IPS-15b (cell line): ENCODE measurements around the gene DIS3L2.

Experiments
- H3K27me3 ChIP-seq: one replicate; pipeline ENCODE4 v1.6.1; 2013; ENCODE audit warnings: low read length; ENCODE audit not compliant: control insufficient read depth, insufficient read depth
- H3K36me3 ChIP-seq: one replicate; pipeline ENCODE4 v1.6.1; 2013; ENCODE audit warnings: low read length; ENCODE audit not compliant: control insufficient read depth, insufficient read depth
- H3K4me1 ChIP-seq: one replicate; pipeline ENCODE4 v1.6.1; 2013; ENCODE audit warnings: mild to moderate bottlenecking, low read length; ENCODE audit not compliant: control insufficient read depth, insufficient read depth
- H3K4me3 ChIP-seq: one replicate; pipeline ENCODE4 v1.5.1; 2013; ENCODE audit warnings: low read depth, low read length
- H3K9ac ChIP-seq: one replicate; pipeline ENCODE4 v1.6.1; 2013; ENCODE audit warnings: low read depth, mild to moderate bottlenecking, low read length
- H3K9me3 ChIP-seq: one replicate; pipeline ENCODE4 v1.6.1; 2013; ENCODE audit warnings: mild to moderate bottlenecking, low read length; ENCODE audit not compliant: control insufficient read depth, insufficient read depth

DIS3L2 gene

GRCh38 chr2:232292395-232293154 lies 331.1 kb downstream of the DIS3L2 start:
- Histone ChIP-seq H3K9me3 (no peaks in the 10 kb centered on the region), H3K27me3 (no peaks in the 10 kb centered on the region), H3K9ac (no peak overlapping the region), H3K36me3 (no peaks in the 10 kb centered on the region), H3K4me3 (no peak overlapping the region), H3K4me1 (peaks cover 9% of the 10 kb centered on the region)

DNA sequence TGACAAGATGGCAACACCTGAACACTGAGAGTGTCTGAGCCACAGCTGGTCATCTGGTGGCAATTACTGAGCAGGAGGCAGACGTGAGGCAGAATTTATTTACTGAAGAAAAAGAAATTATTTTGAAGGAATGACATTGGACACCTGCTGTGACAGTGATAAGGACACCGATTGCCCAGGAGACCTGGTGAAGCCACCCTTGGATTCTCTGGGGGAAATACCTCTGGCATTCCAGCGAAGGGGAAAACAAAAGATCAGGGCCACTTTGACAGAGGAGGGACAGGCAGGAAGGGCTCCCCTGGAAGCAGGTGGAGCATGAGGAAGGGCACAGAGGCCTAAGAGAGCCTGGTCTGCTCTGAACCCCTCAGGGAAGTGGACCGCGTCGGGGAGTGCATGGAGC lies 331.7 kb downstream of the DIS3L2 start:
- Histone ChIP-seq H3K9me3 (no peaks in the 10 kb centered on the region), H3K36me3 (no peaks in the 10 kb centered on the region), H3K27me3 (no peaks in the 10 kb centered on the region), H3K4me1 (peaks cover 9% of the 10 kb centered on the region), H3K4me3 (no peak overlapping the region), H3K9ac (no peak overlapping the region)

DNA sequence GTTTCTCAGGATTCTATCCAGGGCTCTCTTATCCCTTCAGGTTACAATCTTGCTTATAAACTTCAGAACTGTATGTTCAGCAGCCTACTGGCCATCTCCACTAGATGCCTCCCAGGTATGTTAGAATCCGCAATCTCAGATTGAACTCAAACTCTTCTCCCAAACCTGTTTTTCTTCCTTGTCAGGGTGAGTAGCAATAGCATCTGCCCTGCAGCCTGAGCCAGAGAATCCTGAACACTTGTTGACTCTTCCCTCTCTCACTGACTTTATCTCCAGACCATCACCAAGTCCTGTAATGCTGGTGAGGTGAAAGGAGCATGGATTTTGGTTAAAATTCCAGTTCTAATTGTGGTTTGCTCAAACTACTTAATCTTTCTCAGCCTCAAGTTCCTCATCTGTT lies 334.5 kb downstream of the DIS3L2 start:
- peaks cover 9% of the 10 kb centered on the region for H3K4me1 ChIP-seq
- no peaks in the 10 kb centered on the region for H3K36me3 ChIP-seq
- H3K9ac ChIP-seq: no peak overlapping the region
- H3K4me3 ChIP-seq: no peak overlapping the region
- H3K9me3 ChIP-seq: no peaks in the 10 kb centered on the region
- no peaks in the 10 kb centered on the region for H3K27me3 ChIP-seq

DNA sequence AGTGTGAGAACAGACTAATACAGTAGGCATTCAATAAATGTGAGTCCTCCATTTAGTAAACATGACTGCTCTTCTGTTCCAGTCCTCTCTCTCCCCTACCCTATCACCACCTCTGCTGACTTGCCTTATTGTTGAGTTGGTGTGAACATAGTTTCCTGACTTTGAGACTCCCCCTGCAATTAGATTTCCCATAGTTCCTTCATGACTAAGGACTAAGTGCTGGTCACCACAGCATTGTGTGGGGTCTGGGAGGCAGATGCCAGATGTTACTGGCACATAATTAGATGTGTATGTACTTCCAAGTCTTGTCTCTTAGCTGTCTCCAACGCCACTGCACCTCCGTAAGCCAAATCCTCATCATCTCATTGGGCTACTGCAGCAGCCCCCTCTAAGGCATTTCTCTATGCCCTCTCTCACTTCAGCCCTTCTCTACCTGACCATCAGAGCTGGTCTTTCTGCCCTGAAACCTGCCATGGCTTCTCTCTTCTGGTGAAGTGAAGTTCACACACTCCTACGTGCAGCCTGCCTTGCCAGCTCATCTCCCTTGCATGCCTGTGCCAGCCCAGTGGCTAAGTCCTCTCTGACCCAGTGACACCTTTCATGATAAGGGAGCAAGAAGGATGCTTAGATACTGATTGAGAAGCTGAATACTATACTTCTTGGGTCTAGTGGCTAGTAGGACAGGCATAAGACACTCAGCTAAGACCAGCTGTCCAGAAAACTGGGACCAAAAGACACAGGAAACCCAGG lies 335.4 kb downstream of the DIS3L2 start:
- Histone ChIP-seq H3K9ac (no peak overlapping the region), H3K27me3 (no peaks in the 10 kb centered on the region), H3K9me3 (no peaks in the 10 kb centered on the region), H3K4me1 (peaks cover 9% of the 10 kb centered on the region), H3K36me3 (no peaks in the 10 kb centered on the region), H3K4me3 (no peak overlapping the region)

DNA sequence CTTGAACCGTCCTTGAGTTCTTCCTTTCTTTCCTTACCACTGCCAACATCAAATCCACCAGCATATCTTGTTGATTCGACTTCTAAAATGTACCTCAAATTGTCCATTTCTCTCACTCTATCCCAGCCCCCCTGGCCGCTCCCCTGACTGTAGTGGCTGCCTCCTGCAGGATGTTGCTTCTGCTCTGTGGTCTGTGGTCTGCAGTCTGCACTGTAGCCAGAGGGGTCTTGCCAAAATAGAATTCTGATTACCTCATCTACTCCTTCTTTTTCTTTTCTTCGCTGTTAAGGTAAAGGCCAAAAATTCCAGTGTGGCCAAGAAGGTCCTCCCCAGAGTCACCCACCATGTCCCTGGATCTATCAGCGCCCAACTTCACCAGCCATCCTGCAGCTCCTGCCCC lies 337.6 kb downstream of the DIS3L2 start:
- H3K9me3 ChIP-seq: no peaks in the 10 kb centered on the region
- no peak overlapping the region for H3K9ac ChIP-seq
- no peak overlapping the region for H3K4me3 ChIP-seq
- H3K36me3 ChIP-seq: no peaks in the 10 kb centered on the region
- H3K4me1 ChIP-seq: no peaks in the 10 kb centered on the region
- no peaks in the 10 kb centered on the region for H3K27me3 ChIP-seq

- no peak overlapping the region for H3K4me3 ChIP-seq
- no peaks in the 10 kb centered on the region for H3K4me1 ChIP-seq
- H3K27me3 ChIP-seq: no peaks in the 10 kb centered on the region
- H3K9ac ChIP-seq: no peak overlapping the region
- no peaks in the 10 kb centered on the region for H3K9me3 ChIP-seq
- H3K36me3 ChIP-seq: no peaks in the 10 kb centered on the region
Measured at GRCh38 chr2:232299927-232300674, 338.6 kb downstream of the DIS3L2 start.

GRCh38 chr2:232300894-232301387 lies 339.4 kb downstream of the DIS3L2 start:
- Histone ChIP-seq H3K9ac (no peak overlapping the region), H3K4me1 (no peaks in the 10 kb centered on the region), H3K4me3 (no peak overlapping the region), H3K27me3 (no peaks in the 10 kb centered on the region), H3K9me3 (no peaks in the 10 kb centered on the region), H3K36me3 (no peaks in the 10 kb centered on the region)

- H3K36me3 ChIP-seq: no peaks in the 10 kb centered on the region
- no peaks in the 10 kb centered on the region for H3K4me1 ChIP-seq
- H3K9me3 ChIP-seq: no peaks in the 10 kb centered on the region
- no peak overlapping the region for H3K4me3 ChIP-seq
- no peaks in the 10 kb centered on the region for H3K27me3 ChIP-seq
- H3K9ac ChIP-seq: no peak overlapping the region
Measured at GRCh38 chr2:232304236-232304635, 342.7 kb downstream of the DIS3L2 start.

GRCh38 chr2:232306741-232307305 lies 345.3 kb downstream of the DIS3L2 start:
- Histone ChIP-seq H3K9ac (no peak overlapping the region), H3K27me3 (no peaks in the 10 kb centered on the region), H3K4me1 (no peaks in the 10 kb centered on the region), H3K9me3 (no peaks in the 10 kb centered on the region), H3K36me3 (no peaks in the 10 kb centered on the region), H3K4me3 (no peak overlapping the region)

DNA sequence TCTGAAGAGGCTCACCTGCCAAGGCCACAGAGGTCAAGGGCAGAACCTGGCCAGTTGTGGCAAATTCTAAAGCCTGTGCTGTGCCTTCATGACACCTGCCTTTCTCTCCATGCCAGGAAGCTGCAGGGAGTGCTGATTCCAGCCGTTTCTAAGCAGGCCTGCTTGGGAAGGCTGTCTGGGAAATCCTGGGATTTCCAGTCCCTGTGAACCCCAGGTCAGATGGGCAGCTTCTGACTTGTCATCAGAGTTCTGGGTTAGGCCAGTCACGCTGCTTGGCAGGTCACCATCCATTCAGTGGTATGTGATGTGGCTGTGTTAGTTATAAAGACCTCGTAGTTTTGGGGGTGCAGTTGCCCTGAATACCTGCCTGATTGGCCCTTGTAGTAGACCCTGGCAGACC lies 346.3 kb downstream of the DIS3L2 start:
- H3K9ac ChIP-seq: no peak overlapping the region
- H3K4me3 ChIP-seq: no peak overlapping the region
- H3K27me3 ChIP-seq: no peaks in the 10 kb centered on the region
- no peaks in the 10 kb centered on the region for H3K9me3 ChIP-seq
- H3K4me1 ChIP-seq: no peaks in the 10 kb centered on the region
- no peaks in the 10 kb centered on the region for H3K36me3 ChIP-seq

GRCh38 chr2:232308986-232309385 lies 347.5 kb downstream of the DIS3L2 start:
- Histone ChIP-seq H3K9ac (no peak overlapping the region), H3K27me3 (no peaks in the 10 kb centered on the region), H3K4me3 (no peak overlapping the region), H3K36me3 (peaks cover under 1% of the 10 kb centered on the region), H3K4me1 (no peaks in the 10 kb centered on the region), H3K9me3 (no peaks in the 10 kb centered on the region)
